ENCODE measurements around the gene EPHB1. TPM values are rescaled to one million over a fixed set of nuclear protein-coding genes. Genes with fewer than 3 reads are reported as not detected.

Gene EPHB1
- total and polyA plus RNA-seq, 2 of the 13 experiments (the other 11 are each of a cell fraction or from before 2014, with no cell fraction given), result 0.07 to 0.21 TPM

- in situ Hi-C loops (cut with HindIII; ENCODE audit: extremely low pct_ligation_motif_present, low pct_unique_long_range_greater_than_20kb) (no loop called here), intact Hi-C loops (cut with micrococcal nuclease; ENCODE audit: unreplicated experiment) (no loop called here)
- ChIA-PET CTCF (ENCODE audit: low intra/inter-chr PET ratio, low total read pairs) (no interaction called here), POLR2A (no interaction called here)
- BruUV-seq (replicated peaks), result no TSS peak
- Histone ChIP-seq H3K9me3 (ENCODE audit: low read length) (no peaks in the 10 kb centered on the region), H3K27me3 (ENCODE audit: control insufficient read depth in 1 of 2, insufficient read depth in 2 of 2, low read length in 2 of 2) (0 out of 5 replicates have a peak, but pooled peaks cover 0 to 2% of the 10 kb centered on the region in 2 experiments), H3K4me1 (ENCODE audit: insufficient read depth, low read length) (no peaks in the 10 kb centered on the region), H3K79me2 (ENCODE audit: insufficient read depth, low read length) (no peaks in the 10 kb centered on the region), H3K4me3 (replicated peaks in 1 of 3; ENCODE audit: insufficient read depth in 1 of 3, low read depth in 2 of 3, low read length in 3 of 3) (no peak overlapping the region), H3K36me3 (replicated peaks in 1 of 2; ENCODE audit: control insufficient read depth in 1 of 2, insufficient read depth in 2 of 2, low read length in 2 of 2) (no peaks in the 10 kb centered on the region), H2AFZ (ENCODE audit: low read length) (no peak overlapping the region), H4K20me1 (ENCODE audit: insufficient read depth, low read length) (no peaks in the 10 kb centered on the region), H3K9ac (ENCODE audit: insufficient read depth, low read depth, low read length) (no peak overlapping the region), H3K4me2 (ENCODE audit: low read depth, low read length) (no peak overlapping the region), H3K27ac (ENCODE audit: extremely low read length, insufficient read depth, low read length) (no peak overlapping the region)
- ATAC-seq (no peak), FAIRE-seq (no peak), DNase-seq (ENCODE audit: low spot score) (no peak)
- TF ChIP-seq MAFK (conservative IDR thresholded peaks at IDR 0.05 in 1 of 2, IDR thresholded peaks at IDR 0.05 in 1 of 2; ENCODE audit: low read length in 2 of 2), result peak; percentile 79 to 84
- no peak for TF ChIP-seq ZNF484 (CRISPR knock-in tag; IDR thresholded peaks at IDR 0.05; ENCODE audit: borderline replicate concordance, low read depth)
- TF ChIP-seq, protein P1, sequence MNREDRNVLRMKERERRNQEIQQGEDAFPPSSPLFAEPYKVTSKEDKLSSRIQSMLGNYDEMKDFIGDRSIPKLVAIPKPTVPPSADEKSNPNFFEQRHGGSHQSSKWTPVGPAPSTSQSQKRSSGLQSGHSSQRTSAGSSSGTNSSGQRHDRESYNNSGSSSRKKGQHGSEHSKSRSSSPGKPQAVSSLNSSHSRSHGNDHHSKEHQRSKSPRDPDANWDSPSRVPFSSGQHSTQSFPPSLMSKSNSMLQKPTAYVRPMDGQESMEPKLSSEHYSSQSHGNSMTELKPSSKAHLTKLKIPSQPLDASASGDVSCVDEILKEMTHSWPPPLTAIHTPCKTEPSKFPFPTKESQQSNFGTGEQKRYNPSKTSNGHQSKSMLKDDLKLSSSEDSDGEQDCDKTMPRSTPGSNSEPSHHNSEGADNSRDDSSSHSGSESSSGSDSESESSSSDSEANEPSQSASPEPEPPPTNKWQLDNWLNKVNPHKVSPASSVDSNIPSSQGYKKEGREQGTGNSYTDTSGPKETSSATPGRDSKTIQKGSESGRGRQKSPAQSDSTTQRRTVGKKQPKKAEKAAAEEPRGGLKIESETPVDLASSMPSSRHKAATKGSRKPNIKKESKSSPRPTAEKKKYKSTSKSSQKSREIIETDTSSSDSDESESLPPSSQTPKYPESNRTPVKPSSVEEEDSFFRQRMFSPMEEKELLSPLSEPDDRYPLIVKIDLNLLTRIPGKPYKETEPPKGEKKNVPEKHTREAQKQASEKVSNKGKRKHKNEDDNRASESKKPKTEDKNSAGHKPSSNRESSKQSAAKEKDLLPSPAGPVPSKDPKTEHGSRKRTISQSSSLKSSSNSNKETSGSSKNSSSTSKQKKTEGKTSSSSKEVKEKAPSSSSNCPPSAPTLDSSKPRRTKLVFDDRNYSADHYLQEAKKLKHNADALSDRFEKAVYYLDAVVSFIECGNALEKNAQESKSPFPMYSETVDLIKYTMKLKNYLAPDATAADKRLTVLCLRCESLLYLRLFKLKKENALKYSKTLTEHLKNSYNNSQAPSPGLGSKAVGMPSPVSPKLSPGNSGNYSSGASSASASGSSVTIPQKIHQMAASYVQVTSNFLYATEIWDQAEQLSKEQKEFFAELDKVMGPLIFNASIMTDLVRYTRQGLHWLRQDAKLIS (CRISPR knock-in tag; IDR thresholded peaks at IDR 0.05), result no peak
- TF ChIP-seq ZMYM2 (CRISPR knock-in tag; IDR thresholded peaks at IDR 0.05), result no peak
- no peak for TF ChIP-seq ZNF747 (CRISPR knock-in tag; IDR thresholded peaks at IDR 0.05; ENCODE audit: borderline replicate concordance)
- TF ChIP-seq MED13 (CRISPR knock-in tag; IDR thresholded peaks at IDR 0.05), result no peak
- TF ChIP-seq ZNF572 (CRISPR knock-in tag; IDR thresholded peaks at IDR 0.05), result no peak
- TF ChIP-seq NR1H2 (CRISPR knock-in tag; IDR thresholded peaks at IDR 0.05; ENCODE audit: borderline replicate concordance, low read depth), result no peak
- TF ChIP-seq, protein P2, sequence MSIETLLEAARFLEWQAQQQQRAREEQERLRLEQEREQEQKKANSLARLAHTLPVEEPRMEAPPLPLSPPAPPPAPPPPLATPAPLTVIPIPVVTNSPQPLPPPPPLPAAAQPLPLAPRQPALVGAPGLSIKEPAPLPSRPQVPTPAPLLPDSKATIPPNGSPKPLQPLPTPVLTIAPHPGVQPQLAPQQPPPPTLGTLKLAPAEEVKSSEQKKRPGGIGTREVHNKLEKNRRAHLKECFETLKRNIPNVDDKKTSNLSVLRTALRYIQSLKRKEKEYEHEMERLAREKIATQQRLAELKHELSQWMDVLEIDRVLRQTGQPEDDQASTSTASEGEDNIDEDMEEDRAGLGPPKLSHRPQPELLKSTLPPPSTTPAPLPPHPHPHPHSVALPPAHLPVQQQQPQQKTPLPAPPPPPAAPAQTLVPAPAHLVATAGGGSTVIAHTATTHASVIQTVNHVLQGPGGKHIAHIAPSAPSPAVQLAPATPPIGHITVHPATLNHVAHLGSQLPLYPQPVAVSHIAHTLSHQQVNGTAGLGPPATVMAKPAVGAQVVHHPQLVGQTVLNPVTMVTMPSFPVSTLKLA (IDR thresholded peaks at IDR 0.05), result no peak
- no peak for TF ChIP-seq ZNF557 (CRISPR knock-in tag; IDR thresholded peaks at IDR 0.05)
- no peak for TF ChIP-seq ZNF619 (CRISPR knock-in tag; IDR thresholded peaks at IDR 0.05)
- no peak for TF ChIP-seq ZNF547 (CRISPR knock-in tag; IDR thresholded peaks at IDR 0.05)
- TF ChIP-seq MAFF (IDR thresholded peaks at IDR 0.05; ENCODE audit: low read depth, low read length), result peak; percentile 68
- TF ChIP-seq ZNF501 (CRISPR knock-in tag; IDR thresholded peaks at IDR 0.05), result no peak
- no peak for TF ChIP-seq NCOA1 (CRISPR knock-in tag; IDR thresholded peaks at IDR 0.05)
- no peak for TF ChIP-seq ZNF629 (CRISPR knock-in tag; conservative IDR thresholded peaks at IDR 0.05)
- TF ChIP-seq CENPBD1 (CRISPR knock-in tag; IDR thresholded peaks at IDR 0.05; ENCODE audit: borderline replicate concordance, low read depth), result no peak
- WGBS (ENCODE audit: low lambda C conversion rate), result 2% methylated on average over 3 of the region's 3 CpGs
Observed at GRCh38 chr3:135197856-135198255, 402.8 kb downstream of the EPHB1 start.
